ENCODE measurements around the gene APAF1.

DNA sequence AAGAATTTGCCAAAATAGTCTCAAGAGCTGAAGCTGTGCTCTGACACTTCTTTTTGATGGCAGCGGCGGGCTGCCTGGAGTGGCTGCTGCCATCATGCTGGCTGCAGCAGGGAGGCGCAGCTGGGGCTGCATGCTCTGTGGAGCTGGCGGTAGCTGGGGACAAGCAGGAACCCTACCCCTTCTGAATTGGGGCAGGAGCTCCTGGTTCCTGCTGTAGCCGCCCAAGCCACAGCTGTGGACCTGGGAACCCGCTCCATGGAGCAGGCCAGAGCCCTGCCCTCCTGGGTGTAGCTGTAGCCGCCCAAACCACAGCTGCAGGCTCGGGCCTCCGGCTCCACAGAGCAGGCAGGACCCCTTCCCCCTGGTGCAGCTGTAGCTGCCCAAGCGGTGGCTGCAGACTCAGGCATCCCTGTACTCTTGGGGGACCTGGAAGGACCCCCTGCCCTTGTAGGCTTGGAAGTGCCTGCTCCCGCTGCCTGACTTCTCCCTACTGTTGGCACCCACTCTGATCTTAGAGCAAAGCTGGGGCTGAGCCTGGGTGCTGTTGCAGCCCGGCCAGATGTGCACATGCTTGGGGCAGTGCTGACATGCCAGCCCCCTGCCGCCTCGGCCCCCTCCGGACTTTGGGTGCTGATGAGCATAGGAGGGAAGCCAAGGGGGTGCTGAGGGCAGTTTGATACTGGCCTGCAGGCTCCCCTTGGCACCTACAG is 33.3 kb downstream of the APAF1 start:
- no peak for TF ChIP-seq EZH2phosphoT487 (IDR thresholded peaks at IDR 0.05; ENCODE audit: borderline replicate concordance, low read depth)
- TF ChIP-seq RFX5 (IDR thresholded peaks at IDR 0.05; ENCODE audit: low read length): no peak
- TF ChIP-seq USF1 (IDR thresholded peaks at IDR 0.05; ENCODE audit: borderline replicate concordance, low read depth): no peak
- no peak for TF ChIP-seq POLR2AphosphoS5 (IDR thresholded peaks at IDR 0.05; ENCODE audit: low read depth, low read length)
- TF ChIP-seq CTCF (IDR thresholded peaks at IDR 0.05): no peak

Data from SK-N-SH (cell line).